Measurements from ENCODE around the gene LGALS8. TPM values are rescaled to one million over a fixed set of nuclear protein-coding genes. Genes with fewer than 3 reads are reported as not detected.

The LGALS8 gene
- total RNA-seq, 1 donor from 2014 or later, result 33.3 TPM

GRCh38 chr1:236515443-236515958 lies 8.3 kb upstream of the LGALS8 start:
- H3K27ac Mint-ChIP-seq (ENCODE audit: unreplicated experiment), result no peak overlapping the region

DNA sequence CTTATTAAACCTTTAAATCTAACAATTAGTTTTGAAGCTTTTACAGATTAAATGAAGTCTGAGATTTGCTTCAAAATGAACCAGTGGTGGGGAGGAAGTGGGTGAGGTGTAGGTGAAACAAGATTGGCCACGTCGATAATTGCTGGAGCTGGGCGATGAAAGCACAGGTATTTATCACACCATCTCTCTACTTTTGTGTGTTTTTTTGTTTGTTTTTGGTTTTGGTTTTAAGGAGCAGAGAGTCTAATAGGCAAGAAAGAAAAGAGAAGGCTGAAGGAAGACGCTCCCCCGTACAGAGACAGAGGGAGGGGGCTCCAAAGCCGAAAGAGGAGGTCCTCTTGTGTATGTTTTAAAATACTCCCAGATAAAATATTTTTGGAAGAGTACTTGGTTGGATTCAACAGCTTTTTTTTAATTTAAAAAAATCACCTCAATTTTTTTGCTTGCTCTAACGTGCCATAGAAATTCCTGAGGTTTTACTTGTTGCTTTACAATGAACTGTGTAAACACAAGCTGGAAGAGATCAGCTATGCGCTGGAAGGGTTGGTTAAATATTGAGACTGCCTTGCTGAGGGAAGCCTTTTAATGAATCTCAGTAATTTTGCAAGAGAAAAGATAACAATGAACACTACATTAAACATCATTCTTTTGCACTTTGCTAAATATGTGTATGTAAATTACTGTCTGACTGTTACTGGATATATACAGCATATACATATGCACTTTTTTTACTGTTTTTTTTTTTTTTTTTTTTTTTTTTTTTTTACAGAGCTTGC lies 6.7 kb upstream of the LGALS8 start:
- TF ChIP-seq, protein P1, sequence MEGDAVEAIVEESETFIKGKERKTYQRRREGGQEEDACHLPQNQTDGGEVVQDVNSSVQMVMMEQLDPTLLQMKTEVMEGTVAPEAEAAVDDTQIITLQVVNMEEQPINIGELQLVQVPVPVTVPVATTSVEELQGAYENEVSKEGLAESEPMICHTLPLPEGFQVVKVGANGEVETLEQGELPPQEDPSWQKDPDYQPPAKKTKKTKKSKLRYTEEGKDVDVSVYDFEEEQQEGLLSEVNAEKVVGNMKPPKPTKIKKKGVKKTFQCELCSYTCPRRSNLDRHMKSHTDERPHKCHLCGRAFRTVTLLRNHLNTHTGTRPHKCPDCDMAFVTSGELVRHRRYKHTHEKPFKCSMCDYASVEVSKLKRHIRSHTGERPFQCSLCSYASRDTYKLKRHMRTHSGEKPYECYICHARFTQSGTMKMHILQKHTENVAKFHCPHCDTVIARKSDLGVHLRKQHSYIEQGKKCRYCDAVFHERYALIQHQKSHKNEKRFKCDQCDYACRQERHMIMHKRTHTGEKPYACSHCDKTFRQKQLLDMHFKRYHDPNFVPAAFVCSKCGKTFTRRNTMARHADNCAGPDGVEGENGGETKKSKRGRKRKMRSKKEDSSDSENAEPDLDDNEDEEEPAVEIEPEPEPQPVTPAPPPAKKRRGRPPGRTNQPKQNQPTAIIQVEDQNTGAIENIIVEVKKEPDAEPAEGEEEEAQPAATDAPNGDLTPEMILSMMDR (IDR thresholded peaks at IDR 0.05; ENCODE audit: partially characterized antibody, unreplicated experiment), result no peak
- Mint-ChIP-seq H3K4me3 (ENCODE audit: unreplicated experiment) (no peak overlapping the region), H3K27ac (ENCODE audit: unreplicated experiment) (no peak overlapping the region), H3K36me3 (ENCODE audit: unreplicated experiment) (peaks cover 4% of the 10 kb centered on the region), H3K4me1 (ENCODE audit: low read depth, unreplicated experiment) (peaks cover 6% of the 10 kb centered on the region), H3K9me3 (ENCODE audit: unreplicated experiment) (peaks cover 3% of the 10 kb centered on the region), H3K27me3 (ENCODE audit: unreplicated experiment) (peaks cover 7% of the 10 kb centered on the region)
- no peak for DNase-seq

More at GRCh38 chr1:236515443-236515958, 8.3 kb upstream of the LGALS8 start:
- Mint-ChIP-seq H3K4me1 (ENCODE audit: low read depth, unreplicated experiment) (peaks cover 3% of the 10 kb centered on the region), H3K4me3 (ENCODE audit: unreplicated experiment) (no peak overlapping the region), H3K36me3 (ENCODE audit: unreplicated experiment) (no peaks in the 10 kb centered on the region), H3K9me3 (ENCODE audit: unreplicated experiment) (peaks cover 2% of the 10 kb centered on the region), H3K27me3 (ENCODE audit: unreplicated experiment) (peaks cover 3% of the 10 kb centered on the region)
- TF ChIP-seq, protein P1 (IDR thresholded peaks at IDR 0.05; ENCODE audit: partially characterized antibody, unreplicated experiment), result no peak
- no peak for DNase-seq

DNA sequence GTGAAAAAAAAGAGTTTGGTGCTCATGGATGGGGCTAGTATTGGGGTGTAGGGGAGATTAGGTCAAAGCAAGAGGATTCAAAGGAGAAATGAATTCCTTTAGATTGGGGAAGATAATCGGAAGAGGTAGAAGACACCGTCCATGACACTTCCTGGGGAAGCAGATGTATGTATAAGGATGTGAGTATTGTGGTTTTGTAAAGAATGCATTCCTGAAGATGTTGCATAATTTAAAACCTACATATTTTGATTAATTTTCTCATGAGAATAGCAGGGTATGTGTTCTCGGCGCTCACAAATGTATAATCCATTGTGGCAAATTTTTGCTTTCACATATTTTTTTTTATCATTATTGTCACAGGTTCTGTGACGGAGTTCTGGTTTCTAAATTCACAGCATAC lies 5.5 kb upstream of the LGALS8 start:
- Mint-ChIP-seq H3K9me3 (ENCODE audit: unreplicated experiment) (peaks cover 2% of the 10 kb centered on the region), H3K4me1 (ENCODE audit: low read depth, unreplicated experiment) (peaks cover 6% of the 10 kb centered on the region), H3K27me3 (ENCODE audit: unreplicated experiment) (peaks cover 4% of the 10 kb centered on the region), H3K27ac (ENCODE audit: unreplicated experiment) (no peak overlapping the region), H3K4me3 (ENCODE audit: unreplicated experiment) (no peak overlapping the region), H3K36me3 (ENCODE audit: unreplicated experiment) (peaks cover 4% of the 10 kb centered on the region)
- TF ChIP-seq, protein P1 (IDR thresholded peaks at IDR 0.05; ENCODE audit: partially characterized antibody, unreplicated experiment), result no peak
- DNase-seq, result no peak

GRCh38 chr1:236520445-236521005 lies 3.3 kb upstream of the LGALS8 start:
- Mint-ChIP-seq H3K27me3 (ENCODE audit: unreplicated experiment) (peaks cover 4% of the 10 kb centered on the region), H3K4me3 (ENCODE audit: unreplicated experiment) (no peak overlapping the region), H3K27ac (ENCODE audit: unreplicated experiment) (peak overlapping the region; percentile 75), H3K36me3 (ENCODE audit: unreplicated experiment) (peaks cover 4% of the 10 kb centered on the region), H3K9me3 (ENCODE audit: unreplicated experiment) (peaks cover 7% of the 10 kb centered on the region), H3K4me1 (ENCODE audit: low read depth, unreplicated experiment) (peaks cover 16% of the 10 kb centered on the region)
- no peak for DNase-seq
- TF ChIP-seq, protein P1 (IDR thresholded peaks at IDR 0.05; ENCODE audit: partially characterized antibody, unreplicated experiment), result no peak

Measured in glutamatergic neuron (in vitro differentiated cells).